Coronary artery (tissue), 2 donors: Measurements from ENCODE around the gene KIAA0930.

Experiments
- DNase-seq: peaks from one replicate; pipeline ENCODE4 v3.0.0-alpha.2; 2017; ENCODE audit warnings: low spot score
- H3K27ac ChIP-seq, 2 donors: fragments of 200-600 bp; sonication (generic); one replicate each; pipeline ENCODE4 v1.5.1; 2016 to 2019
- H3K4me3 ChIP-seq: fragments of 200-600 bp; sonication (generic); 2 replicates; pipeline ENCODE4 v1.5.1; 2016; ENCODE audit warnings: mild to moderate bottlenecking, moderate library complexity
- TF ChIP-seq, protein P1 (sequence below): fragments of 200-600 bp; sonication (generic); IDR thresholded peaks from one replicate; pipeline ENCODE4 v1.5.1; 2019; ENCODE audit warnings: antibody characterized with exemption

Gene KIAA0930

DNA sequence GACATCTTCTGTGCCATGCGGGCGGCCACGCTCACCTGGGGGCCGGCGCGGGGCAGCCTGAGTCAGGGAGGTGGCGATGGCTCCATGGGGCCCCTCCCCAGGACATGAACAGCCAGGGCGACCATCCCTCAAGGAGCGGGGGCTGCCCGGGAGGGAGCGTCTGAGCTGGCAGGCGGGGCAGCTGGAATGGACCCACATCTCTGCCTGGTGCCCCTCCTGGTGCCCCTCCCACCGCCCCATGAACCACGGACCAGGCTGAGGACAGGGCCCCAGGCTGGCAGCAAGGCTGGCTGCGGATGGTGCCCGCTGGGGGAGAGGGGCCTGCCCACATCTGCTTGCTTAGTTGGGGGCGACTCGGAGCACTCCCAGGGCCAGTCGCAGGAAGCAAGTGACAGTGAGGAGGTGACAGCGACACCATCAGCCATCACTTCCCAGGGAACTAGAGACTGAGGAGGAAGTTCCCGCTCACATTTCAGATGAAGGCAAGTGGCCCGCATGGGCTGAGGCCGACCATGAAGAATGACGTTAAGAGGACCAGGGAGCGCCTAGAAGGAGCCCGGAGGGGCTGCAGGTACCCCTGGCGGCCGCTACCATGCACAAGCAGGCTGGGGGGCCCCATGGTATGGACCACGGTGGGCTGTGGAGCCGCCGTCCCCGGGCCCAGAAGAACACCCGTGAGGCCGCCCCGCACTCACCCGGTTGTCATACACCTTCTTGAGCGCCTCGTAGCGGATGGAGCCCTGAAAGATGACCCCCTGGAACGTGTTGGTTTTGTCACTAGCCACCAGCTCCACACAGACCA is 37.3 kb downstream of the KIAA0930 start:
- Histone ChIP-seq H3K4me3 (no peak overlapping the region), H3K27ac (no peak overlapping the region)
- TF ChIP-seq, protein P1, sequence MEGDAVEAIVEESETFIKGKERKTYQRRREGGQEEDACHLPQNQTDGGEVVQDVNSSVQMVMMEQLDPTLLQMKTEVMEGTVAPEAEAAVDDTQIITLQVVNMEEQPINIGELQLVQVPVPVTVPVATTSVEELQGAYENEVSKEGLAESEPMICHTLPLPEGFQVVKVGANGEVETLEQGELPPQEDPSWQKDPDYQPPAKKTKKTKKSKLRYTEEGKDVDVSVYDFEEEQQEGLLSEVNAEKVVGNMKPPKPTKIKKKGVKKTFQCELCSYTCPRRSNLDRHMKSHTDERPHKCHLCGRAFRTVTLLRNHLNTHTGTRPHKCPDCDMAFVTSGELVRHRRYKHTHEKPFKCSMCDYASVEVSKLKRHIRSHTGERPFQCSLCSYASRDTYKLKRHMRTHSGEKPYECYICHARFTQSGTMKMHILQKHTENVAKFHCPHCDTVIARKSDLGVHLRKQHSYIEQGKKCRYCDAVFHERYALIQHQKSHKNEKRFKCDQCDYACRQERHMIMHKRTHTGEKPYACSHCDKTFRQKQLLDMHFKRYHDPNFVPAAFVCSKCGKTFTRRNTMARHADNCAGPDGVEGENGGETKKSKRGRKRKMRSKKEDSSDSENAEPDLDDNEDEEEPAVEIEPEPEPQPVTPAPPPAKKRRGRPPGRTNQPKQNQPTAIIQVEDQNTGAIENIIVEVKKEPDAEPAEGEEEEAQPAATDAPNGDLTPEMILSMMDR = no peak
- no peak for DNase-seq

DNA sequence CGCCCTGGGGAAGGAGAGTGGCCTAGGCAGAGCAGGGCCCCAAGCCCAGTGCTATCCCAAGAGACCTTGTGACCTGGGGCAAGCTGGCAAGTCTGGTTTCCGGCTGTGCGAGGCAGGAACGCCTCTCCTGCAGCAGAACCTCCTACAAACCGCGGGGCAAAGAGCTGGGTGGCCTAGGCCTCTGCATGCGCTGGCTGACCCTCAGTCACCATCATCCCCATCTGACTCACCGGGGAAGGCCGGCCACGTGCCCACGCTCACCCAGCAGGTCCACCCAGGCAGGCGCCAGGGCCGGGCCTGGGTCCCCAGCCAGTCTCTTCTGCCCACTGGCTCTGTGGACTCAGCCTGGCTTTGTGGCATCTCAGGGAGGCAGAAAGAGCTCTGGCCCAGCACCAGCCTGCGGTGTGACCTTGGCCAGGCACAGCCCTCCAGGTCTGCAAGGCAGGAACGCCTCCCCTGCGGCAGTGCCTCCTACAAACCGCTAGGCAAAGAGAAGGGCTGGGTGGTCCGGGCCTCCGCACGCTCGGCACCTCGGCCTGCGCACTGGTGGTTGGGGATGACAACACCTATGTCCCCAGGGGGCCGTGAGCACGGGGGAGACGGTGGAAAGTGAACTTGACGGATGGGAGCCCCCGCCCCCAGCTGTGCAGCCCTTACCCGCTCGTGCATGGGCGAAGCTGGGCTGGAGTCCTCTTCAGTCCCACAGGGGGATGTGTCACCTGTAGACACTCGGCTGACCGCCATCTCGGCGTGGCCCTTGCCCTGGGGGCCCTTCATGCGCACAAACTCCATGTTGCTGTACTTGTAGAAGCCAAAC is 38.2 kb downstream of the KIAA0930 start:
- no peak overlapping the region for H3K4me3 ChIP-seq
- DNase-seq = no peak
- TF ChIP-seq, protein P1 = no peak
- H3K27ac ChIP-seq = no peak overlapping the region

- no peak overlapping the region for H3K27ac ChIP-seq
- no peak for DNase-seq
Measured at GRCh38 chr22:45201678-45202332, 38.9 kb downstream of the KIAA0930 start.

GRCh38 chr22:45200860-45201511 is 39.7 kb downstream of the KIAA0930 start:
- TF ChIP-seq, protein P1 = no peak
- H3K4me3 ChIP-seq = no peak overlapping the region
- no peak for DNase-seq
- H3K27ac ChIP-seq = no peak overlapping the region

More at GRCh38 chr22:45201678-45202332, 38.9 kb downstream of the KIAA0930 start:
- no peak overlapping the region for H3K4me3 ChIP-seq
- TF ChIP-seq, protein P1 = no peak

GRCh38 chr22:45200230-45200629 is 40.5 kb downstream of the KIAA0930 start:
- no peak overlapping the region for H3K27ac ChIP-seq
- no peak for DNase-seq
- TF ChIP-seq, protein P1 = no peak
- no peak overlapping the region for H3K4me3 ChIP-seq

- H3K27ac ChIP-seq = no peak overlapping the region
- no peak overlapping the region for H3K4me3 ChIP-seq
- TF ChIP-seq, protein P1 = no peak
- DNase-seq = no peak
Measured at GRCh38 chr22:45199723-45200122, 41.0 kb downstream of the KIAA0930 start.
